ENCODE results near the gene HOXB4. TPM values are rescaled to one million over a fixed set of nuclear protein-coding genes. Genes with fewer than 3 reads are reported as not detected.
A peak's percentile ranks its signal among the peaks of the same experiment; 100 is the strongest.

Gene HOXB4
- total RNA-seq, 4 donors from 2014 or later, result 1.6 to 8.7 (median 3.4) TPM

DNA sequence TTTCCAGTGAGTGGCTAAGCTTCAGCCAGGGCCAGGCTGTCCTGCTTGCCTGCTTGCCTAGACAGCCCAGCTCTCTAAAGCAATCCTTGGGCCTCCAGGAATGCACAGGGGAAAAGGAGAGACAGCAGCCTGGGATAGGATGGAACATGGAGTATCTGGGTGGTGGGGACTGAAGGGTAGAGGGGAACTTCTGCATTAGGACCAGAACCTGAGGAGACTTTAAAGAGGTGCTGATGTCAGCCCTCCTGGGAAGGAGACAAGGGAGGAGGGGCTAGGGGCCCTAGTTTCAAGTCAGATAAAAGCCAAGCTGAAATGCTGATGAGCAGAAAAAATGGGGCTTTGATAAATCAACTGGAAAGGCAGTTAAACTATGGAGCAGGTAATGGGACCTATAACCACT is 30.9 kb upstream of the HOXB4 start:
- ATAC-seq (ENCODE audit: low FRiP score), result no peak
- no peak for DNase-seq (ENCODE audit: low spot score)
- TF ChIP-seq, protein P1, sequence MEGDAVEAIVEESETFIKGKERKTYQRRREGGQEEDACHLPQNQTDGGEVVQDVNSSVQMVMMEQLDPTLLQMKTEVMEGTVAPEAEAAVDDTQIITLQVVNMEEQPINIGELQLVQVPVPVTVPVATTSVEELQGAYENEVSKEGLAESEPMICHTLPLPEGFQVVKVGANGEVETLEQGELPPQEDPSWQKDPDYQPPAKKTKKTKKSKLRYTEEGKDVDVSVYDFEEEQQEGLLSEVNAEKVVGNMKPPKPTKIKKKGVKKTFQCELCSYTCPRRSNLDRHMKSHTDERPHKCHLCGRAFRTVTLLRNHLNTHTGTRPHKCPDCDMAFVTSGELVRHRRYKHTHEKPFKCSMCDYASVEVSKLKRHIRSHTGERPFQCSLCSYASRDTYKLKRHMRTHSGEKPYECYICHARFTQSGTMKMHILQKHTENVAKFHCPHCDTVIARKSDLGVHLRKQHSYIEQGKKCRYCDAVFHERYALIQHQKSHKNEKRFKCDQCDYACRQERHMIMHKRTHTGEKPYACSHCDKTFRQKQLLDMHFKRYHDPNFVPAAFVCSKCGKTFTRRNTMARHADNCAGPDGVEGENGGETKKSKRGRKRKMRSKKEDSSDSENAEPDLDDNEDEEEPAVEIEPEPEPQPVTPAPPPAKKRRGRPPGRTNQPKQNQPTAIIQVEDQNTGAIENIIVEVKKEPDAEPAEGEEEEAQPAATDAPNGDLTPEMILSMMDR (IDR thresholded peaks at IDR 0.05), result no peak

DNA sequence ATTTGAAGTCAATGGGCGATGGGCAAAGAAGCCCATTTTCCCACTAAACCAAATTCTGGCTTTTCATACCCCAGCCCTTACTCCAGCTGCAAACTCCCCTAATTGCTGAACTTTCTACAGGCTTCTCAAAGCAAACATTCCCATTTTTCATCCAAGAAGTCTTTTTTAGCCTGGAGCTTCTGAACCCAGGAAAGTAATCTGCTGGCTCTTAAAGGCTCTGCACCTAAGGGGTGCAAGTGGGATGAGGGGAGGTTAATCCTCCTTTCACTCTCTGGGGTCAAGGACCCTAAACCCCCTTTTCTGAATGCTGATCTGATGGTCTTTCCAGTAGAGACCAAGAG is 30.3 kb upstream of the HOXB4 start:
- TF ChIP-seq, protein P1 (IDR thresholded peaks at IDR 0.05), result no peak
- ATAC-seq (ENCODE audit: low FRiP score), result no peak
- DNase-seq (ENCODE audit: low spot score), result no peak

DNA sequence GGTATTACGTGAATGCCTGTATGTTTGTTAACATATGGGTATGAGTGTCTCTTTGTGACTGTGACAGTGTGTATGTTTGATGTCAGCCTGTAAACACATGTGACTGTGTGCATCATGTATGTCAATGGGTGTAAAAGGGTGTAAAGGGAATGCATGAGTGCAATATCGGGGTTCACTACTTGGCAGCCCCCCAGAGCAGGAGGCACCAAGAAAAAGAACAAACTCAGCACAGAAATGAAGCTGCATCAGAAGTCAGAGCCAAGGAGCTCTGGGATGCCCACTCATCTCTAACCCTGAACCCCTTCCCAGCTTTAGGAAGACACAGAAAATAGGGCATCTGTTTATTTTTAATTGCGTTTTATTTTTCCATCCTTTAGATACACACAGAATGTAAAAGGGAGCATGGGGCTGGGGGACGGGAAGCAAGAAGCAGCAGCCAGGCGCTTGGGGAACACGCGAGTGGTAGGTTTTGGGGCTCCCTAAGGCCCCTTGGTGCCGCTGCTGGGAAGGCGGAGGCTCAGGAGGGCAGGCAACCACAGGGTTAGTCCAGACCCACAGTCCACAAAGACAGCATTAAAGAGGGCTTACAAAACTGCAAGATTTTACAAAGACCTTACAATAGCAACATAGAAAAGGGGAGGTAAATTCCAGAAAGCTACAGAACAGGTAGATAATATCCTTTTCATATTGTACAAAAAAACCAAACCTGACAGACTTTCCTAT is 28.9 kb upstream of the HOXB4 start:
- DNase-seq (ENCODE audit: low spot score), result no peak
- no peak for ATAC-seq (ENCODE audit: low FRiP score)
- TF ChIP-seq, protein P1 (IDR thresholded peaks at IDR 0.05), result no peak

DNA sequence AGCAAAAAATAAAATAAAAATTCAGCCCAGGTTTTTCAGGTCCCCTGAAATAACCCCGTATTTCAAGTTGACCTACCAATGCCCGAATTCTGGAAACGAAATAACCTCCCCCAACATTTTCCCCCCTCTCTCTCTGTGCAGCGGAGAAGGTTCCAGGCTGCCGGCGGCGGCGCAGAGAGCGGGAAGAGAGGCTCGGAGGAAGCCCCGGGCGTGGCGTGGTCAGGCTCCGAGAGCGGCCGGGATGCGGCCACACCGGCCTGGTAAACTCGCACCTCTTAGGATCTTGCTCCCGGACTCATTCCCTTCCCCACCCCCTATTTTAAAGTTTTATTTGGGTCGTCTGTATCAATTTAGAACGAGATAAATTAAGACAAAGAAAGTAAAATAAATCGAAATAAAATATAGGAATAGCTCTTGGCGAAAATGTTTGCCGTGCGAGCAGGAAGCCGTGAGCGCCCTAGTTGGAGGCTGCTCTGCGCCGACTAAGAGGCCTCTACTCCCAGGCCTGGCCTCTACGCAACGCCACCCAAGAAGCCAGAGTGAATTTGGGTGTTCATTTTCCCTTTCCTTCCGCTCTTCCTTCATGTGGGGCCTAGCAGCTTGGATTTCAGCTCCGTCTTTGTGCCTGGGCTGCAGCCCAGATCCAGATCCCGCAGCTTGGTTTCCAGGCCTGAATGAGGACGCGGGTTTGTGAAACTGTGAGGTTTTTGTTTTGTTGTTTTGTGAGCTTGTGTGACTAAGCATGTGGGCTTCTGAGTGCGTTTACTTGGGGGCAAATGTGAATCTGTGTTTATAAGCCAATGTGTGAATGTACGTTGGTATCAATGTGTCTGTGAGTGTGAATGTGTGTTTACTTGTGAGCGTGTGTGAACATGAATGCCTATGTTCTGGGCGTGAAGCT is 28.1 kb upstream of the HOXB4 start:
- TF ChIP-seq, protein P1 (IDR thresholded peaks at IDR 0.05), result no peak
- ATAC-seq (ENCODE audit: low FRiP score), result no peak
- no peak for DNase-seq (ENCODE audit: low spot score)

DNA sequence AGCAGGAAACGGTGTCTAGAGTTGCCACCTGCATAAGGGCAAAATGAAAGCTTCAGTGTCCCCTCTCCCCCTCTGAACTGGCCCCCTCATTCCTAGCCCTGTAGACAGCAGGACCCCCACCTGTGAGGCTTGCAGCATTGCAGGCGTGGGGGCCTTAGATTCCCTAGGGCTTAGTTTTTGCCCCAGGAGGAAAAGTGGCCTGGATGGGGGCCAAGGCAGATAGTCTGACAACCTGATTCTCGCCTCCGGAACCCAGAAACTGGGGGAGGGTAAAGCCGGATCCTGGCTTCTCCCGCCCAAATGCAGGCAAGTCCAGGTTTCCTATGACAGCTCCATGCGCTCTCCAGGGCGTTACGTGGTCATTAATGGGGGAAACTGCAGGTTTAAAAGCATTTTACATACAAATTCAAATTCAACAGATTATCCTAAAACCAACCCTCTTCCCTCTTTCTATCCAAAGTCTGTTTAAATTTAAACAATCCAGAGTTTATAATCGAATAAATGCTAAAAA is 27.3 kb upstream of the HOXB4 start:
- TF ChIP-seq, protein P1 (IDR thresholded peaks at IDR 0.05), result no peak
- DNase-seq (ENCODE audit: low spot score) (no peak), ATAC-seq (ENCODE audit: low FRiP score) (no peak)

DNA sequence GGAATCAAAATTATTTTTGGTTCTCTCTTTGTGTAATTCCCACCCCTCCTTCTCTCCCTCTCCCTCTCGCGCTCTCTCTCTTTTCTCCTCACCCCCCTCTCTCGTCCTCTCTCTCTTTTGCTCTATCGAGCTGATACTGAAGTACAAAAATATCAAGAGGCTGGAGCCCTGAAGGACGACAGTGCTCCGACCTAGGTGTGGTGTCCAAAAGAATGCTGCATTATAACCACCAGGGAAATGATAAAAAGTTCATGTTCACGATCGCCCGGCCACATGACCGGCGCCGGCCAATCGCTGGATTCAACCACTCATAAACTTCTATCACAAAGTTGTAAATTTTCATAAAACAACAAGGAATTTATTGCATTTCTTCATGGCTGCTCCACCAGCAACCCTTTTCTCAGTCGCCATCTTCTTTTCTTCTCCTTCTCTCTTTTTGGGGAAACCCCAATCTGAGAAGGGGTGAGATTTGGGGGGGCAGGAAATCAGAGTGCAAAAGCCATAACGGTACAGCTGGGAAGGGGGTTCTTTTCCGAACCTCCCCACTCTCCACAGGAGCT is 26.7 kb upstream of the HOXB4 start, which contains the start of gene HOXB6:
Gene HOXB6 (minus strand): TSS at position 217 of the 560 bp plus-strand sequence. CDS start 6,836 bp downstream, outside the sequence.
- TF ChIP-seq, protein P1 (IDR thresholded peaks at IDR 0.05), result no peak
- peak; percentile 27 for ATAC-seq (ENCODE audit: low FRiP score)
- no peak for DNase-seq (ENCODE audit: low spot score)
